Breast epithelium (tissue), 4 donors: ENCODE data around the gene SLC2A4. TPM values are rescaled to one million over a fixed set of nuclear protein-coding genes. Genes with fewer than 3 reads are reported as not detected.
A peak's percentile ranks its signal among the peaks of the same experiment; 100 is the strongest.

Experiments
- DNase-seq, 2 donors: peaks; one replicate each; pipeline ENCODE4 v3.0.0-alpha.2; 2019; ENCODE audit warnings: low spot score in 2 of 2
- H3K27ac ChIP-seq, 2 donors: fragments of 200-600 bp; sonication (generic) in 1 of 2; one replicate each; pipeline ENCODE4 v1.5.1; 2016 to 2019; ENCODE audit warnings: mild to moderate bottlenecking in 1 of 2
- H3K27me3 ChIP-seq, 2 donors: fragments of 200-600 bp; sonication (generic) in 1 of 2; one replicate each; pipeline versions ENCODE4 v1.5.1 to v1.6.0; 2017 to 2019; ENCODE audit warnings: control low read depth in 1 of 2, mild to moderate bottlenecking in 1 of 2
- H3K36me3 ChIP-seq: fragments of 200-600 bp; one replicate; pipeline ENCODE4 v1.5.1; 2019
- H3K4me1 ChIP-seq, 2 donors: fragments of 200-600 bp; sonication (generic); one replicate each; pipeline ENCODE4 v1.5.1; 2016 to 2019; ENCODE audit warnings: control low read depth in 1 of 2
- H3K4me3 ChIP-seq, 3 donors: fragments of 200-600 bp; sonication (generic); 1 replicate in 2 of 3; 2 replicates in 1 of 3; pipeline ENCODE4 v1.5.1; 2016 to 2019; ENCODE audit warnings: mild to moderate bottlenecking in 3 of 3, moderate library complexity in 2 of 3
- H3K9me3 ChIP-seq, 2 donors: fragments of 200-600 bp; sonication (generic) in 1 of 2; one replicate each; pipeline ENCODE4 v1.5.1; 2016 to 2019; ENCODE audit warnings: control low read depth in 1 of 2
- POLR2A ChIP-seq: fragments of 450-650 bp; IDR thresholded peaks from one replicate; pipeline ENCODE4 v1.6.1; 2016; ENCODE audit warnings: antibody characterized with exemption, mild to moderate bottlenecking, moderate library complexity
- POLR2AphosphoS5 ChIP-seq, 3 donors: sonication (generic); formaldehyde crosslinking; IDR thresholded peaks; one replicate each; pipeline ENCODE4 v1.6.1; 2017; ENCODE audit warnings: antibody characterized with exemption in 3 of 3
- intact Hi-C: fragments of 100-400 bp; cut with DNase I; formaldehyde crosslinking; loops from one replicate; pipeline ENCODE4 v1.15.1; 2023; ENCODE audit warnings: low total_unique reads
- total RNA-seq, 3 donors: library from RNA; depleted of rRNA; stranded (reverse); fragments of >200 nt; gene quantifications; one replicate each; pipeline ENCODE4 v1.1.0, GENCODE V29; 2016
- TF ChIP-seq, protein P1 (sequence below), 3 donors: fragments of 450-650 bp; IDR thresholded peaks; one replicate each; pipeline ENCODE4 v1.5.1; 2016 to 2017; ENCODE audit warnings: antibody characterized with exemption in 3 of 3, mild to moderate bottlenecking in 3 of 3, moderate library complexity in 3 of 3

The SLC2A4 gene
- 10 to 100 TPM in 1 of 3 donors, 1 to 10 TPM in 2; 2.6 to 32.5 (median 3.5) TPM for total RNA-seq

DNA sequence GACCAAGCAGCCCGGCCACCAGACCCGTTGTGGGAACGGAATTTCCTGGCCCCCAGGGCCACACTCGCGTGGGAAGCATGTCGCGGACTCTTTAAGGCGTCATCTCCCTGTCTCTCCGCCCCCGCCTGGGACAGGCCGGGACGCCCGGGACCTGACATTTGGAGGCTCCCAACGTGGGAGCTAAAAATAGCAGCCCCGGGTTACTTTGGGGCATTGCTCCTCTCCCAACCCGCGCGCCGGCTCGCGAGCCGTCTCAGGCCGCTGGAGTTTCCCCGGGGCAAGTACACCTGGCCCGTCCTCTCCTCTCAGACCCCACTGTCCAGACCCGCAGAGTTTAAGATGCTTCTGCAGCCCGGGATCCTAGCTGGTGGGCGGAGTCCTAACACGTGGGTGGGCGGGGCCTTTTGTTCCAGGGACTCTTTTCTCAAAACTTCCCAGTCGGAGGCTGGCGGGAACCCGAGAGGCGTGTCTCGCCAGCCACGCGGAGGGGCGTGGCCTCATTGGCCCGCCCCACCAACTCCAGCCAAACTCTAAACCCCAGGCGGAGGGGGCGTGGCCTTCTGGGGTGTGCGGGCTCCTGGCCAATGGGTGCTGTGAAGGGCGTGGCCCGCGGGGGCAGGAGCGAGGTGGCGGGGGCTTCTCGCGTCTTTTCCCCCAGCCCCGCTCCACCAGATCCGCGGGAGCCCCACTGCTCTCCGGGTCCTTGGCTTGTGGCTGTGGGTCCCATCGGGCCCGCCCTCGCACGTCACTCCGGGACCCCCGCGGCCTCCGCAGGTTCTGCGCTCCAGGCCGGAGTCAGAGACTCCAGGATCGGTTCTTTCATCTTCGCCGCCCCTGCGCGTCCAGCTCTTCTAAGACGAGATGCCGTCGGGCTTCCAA is at the start of gene SLC2A4:
SLC2A4 (plus strand) TSS at position 645 of the 879 bp plus-strand sequence; CDS start at position 862, 217 bp downstream.
- TF ChIP-seq, protein P1, sequence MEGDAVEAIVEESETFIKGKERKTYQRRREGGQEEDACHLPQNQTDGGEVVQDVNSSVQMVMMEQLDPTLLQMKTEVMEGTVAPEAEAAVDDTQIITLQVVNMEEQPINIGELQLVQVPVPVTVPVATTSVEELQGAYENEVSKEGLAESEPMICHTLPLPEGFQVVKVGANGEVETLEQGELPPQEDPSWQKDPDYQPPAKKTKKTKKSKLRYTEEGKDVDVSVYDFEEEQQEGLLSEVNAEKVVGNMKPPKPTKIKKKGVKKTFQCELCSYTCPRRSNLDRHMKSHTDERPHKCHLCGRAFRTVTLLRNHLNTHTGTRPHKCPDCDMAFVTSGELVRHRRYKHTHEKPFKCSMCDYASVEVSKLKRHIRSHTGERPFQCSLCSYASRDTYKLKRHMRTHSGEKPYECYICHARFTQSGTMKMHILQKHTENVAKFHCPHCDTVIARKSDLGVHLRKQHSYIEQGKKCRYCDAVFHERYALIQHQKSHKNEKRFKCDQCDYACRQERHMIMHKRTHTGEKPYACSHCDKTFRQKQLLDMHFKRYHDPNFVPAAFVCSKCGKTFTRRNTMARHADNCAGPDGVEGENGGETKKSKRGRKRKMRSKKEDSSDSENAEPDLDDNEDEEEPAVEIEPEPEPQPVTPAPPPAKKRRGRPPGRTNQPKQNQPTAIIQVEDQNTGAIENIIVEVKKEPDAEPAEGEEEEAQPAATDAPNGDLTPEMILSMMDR (IDR thresholded peaks at IDR 0.05), result no peak
- TF ChIP-seq POLR2AphosphoS5 (IDR thresholded peaks at IDR 0.05) (no peak), POLR2A (no peak)
- DNase-seq, result peak; percentile 91 to 93
- H3K27ac ChIP-seq, result peak within 1 kb of the TSS; percentile 80 to 88
- no peaks in the 10 kb centered on the region for H3K9me3 ChIP-seq
- peak within 1 kb of the TSS; percentile 42 to 67 (median 52) for H3K4me3 ChIP-seq
- no peaks in the 10 kb centered on the region for H3K27me3 ChIP-seq
- intact Hi-C loops, result loop anchor here (2.0 kb wide), 2 partner anchors 13 to 79 kb away; partner anchors contain the start of gene YBX2
- H3K36me3 ChIP-seq, result no peaks in the 10 kb centered on the region
- H3K4me1 ChIP-seq, result peaks cover 5 to 11% of the 10 kb centered on the region in 2 donors

DNA sequence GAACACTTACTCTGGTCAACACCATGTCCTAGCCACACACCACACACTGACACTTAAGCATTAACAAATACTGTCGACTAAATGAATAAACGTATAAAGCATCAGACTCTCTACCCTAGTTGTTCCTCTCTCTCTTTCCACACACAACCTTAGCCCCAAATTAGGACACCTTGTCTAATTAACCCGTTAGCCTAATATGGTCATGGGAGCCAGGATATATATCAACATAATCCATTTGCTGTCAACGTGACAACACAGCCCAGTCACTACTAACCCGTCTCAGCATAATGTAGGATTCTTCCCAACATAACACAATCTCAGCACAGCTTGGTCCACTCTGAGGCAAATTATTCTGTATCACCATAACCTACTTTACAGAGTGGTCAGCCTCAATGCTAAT is 49.4 kb upstream of the SLC2A4 start:
- H3K27me3 ChIP-seq, result no peaks in the 10 kb centered on the region
- intact Hi-C loops, result no loop called here
- H3K4me3 ChIP-seq, result peak overlapping the region in 1 of 3 donors; percentile 98
- H3K36me3 ChIP-seq, result no peaks in the 10 kb centered on the region
- no peaks in the 10 kb centered on the region for H3K9me3 ChIP-seq
- DNase-seq, result no peak
- peaks cover 0 to 12% of the 10 kb centered on the region in 2 donors for H3K4me1 ChIP-seq
- TF ChIP-seq, protein P1 (IDR thresholded peaks at IDR 0.05), result no peak
- TF ChIP-seq POLR2A (no peak), POLR2AphosphoS5 (IDR thresholded peaks at IDR 0.05) (no peak)
- no peak overlapping the region for H3K27ac ChIP-seq

DNA sequence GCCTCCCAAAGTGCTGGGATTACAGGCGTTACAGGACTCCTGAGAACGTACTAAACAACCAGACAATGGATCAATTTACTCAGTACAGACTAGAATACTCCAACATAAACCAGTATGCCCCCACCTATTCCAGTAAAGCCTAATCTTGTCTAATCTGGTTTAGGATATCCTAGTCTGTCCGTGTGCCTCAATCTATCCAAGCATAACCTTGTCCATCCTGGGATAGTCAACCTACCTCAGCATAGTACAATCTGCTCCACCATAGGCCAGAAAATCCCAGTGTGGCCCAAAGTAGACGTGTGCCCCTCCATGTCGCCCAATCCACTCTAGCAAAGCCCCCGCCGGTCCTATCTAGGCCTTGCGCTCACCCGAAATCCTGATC is 47.8 kb upstream of the SLC2A4 start:
- no peaks in the 10 kb centered on the region for H3K27me3 ChIP-seq
- no peaks in the 10 kb centered on the region for H3K9me3 ChIP-seq
- DNase-seq, result no peak
- no peaks in the 10 kb centered on the region for H3K36me3 ChIP-seq
- TF ChIP-seq, protein P1 (IDR thresholded peaks at IDR 0.05), result no peak
- TF ChIP-seq POLR2A (no peak), POLR2AphosphoS5 (IDR thresholded peaks at IDR 0.05) (no peak)
- H3K27ac ChIP-seq, result peak overlapping the region; percentile 93 to 96
- intact Hi-C loops, result no loop called here
- H3K4me3 ChIP-seq, result peak overlapping the region; percentile 71 to 98 (median 94)
- H3K4me1 ChIP-seq, result peaks cover 0 to 12% of the 10 kb centered on the region in 2 donors

DNA sequence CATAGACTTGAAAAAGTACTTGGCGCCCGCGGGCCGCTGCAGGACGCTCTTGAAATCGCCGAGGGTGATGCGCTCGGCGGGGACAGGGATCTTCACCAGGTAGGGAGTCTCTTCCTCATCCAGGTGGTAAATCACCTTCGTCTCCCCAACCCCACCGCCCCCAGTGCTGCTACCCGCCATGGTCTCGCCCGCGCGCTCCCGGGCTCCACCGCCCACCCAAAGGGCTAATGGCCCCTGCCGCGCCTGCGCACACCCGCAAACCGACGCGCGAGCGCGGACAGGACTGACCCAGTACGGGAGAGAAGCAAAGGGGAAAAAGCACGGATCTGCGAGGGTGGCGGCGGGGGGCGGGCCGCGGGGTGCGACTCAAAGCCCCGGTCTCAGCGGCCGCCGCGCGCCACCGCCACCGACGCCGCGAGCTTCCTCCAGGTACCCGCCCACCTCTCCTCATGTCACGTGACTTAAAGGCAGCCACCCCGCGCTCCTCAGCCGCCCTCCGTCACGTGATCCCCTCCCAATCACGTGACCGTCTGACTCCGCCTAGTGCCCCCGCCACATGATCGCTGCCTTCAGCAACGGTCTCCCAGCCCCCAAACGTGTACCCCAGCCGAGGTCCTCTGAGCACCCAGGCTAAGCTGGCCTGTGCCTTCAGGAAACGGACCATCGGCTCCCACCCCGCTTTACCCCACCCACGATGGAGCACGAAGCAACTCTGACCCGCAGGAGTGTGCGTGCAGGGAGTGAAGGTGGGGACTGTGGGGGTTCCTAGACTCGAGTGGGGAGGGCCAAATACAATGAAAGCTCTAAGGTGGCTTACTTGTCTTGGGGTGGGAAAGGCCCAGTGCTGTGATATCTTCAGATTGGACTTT is 47.2 kb upstream of the SLC2A4 start, which contains the start of gene DVL2:
DVL2 (minus strand) TSS at position 435 of the 869 bp plus-strand sequence; CDS start at position 180, 255 bp downstream.
- TF ChIP-seq POLR2A (peak; percentile 77), POLR2AphosphoS5 (IDR thresholded peaks at IDR 0.05) (peak; percentile 82 to 95 (median 92))
- TF ChIP-seq, protein P1 (IDR thresholded peaks at IDR 0.05), result no peak
- DNase-seq, result peak; percentile 97
- peaks cover 0 to 12% of the 10 kb centered on the region in 2 donors for H3K4me1 ChIP-seq
- peak within 1 kb of the TSS; percentile 71 to 98 (median 94) for H3K4me3 ChIP-seq
- no peaks in the 10 kb centered on the region for H3K36me3 ChIP-seq
- H3K27ac ChIP-seq, result peak within 1 kb of the TSS; percentile 93 to 96
- intact Hi-C loops, result no loop called here
- H3K27me3 ChIP-seq, result no peaks in the 10 kb centered on the region
- no peaks in the 10 kb centered on the region for H3K9me3 ChIP-seq
